ENCODE measurements around the gene RFNG. TPM values are rescaled to one million over a fixed set of nuclear protein-coding genes. Genes with fewer than 3 reads are reported as not detected.

The RFNG gene
- total RNA-seq, 6 experiments from 2014 or later: 37.6 to 48.5 (median 40.1) TPM

- Mint-ChIP-seq H3K27me3 (ENCODE audit: insufficient read depth) (peaks cover 6% of the 10 kb centered on the region), H3K36me3 (ENCODE audit: low read depth) (no peaks in the 10 kb centered on the region), H3K4me1 (ENCODE audit: low read depth) (peaks cover 17% of the 10 kb centered on the region), H3K27ac (peak overlapping the region; percentile 13; the same call in 1 of the 2 replicates), H3K4me3 (no peak overlapping the region), H3K9me3 (no peaks in the 10 kb centered on the region)
- TF ChIP-seq, protein P1, sequence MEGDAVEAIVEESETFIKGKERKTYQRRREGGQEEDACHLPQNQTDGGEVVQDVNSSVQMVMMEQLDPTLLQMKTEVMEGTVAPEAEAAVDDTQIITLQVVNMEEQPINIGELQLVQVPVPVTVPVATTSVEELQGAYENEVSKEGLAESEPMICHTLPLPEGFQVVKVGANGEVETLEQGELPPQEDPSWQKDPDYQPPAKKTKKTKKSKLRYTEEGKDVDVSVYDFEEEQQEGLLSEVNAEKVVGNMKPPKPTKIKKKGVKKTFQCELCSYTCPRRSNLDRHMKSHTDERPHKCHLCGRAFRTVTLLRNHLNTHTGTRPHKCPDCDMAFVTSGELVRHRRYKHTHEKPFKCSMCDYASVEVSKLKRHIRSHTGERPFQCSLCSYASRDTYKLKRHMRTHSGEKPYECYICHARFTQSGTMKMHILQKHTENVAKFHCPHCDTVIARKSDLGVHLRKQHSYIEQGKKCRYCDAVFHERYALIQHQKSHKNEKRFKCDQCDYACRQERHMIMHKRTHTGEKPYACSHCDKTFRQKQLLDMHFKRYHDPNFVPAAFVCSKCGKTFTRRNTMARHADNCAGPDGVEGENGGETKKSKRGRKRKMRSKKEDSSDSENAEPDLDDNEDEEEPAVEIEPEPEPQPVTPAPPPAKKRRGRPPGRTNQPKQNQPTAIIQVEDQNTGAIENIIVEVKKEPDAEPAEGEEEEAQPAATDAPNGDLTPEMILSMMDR (IDR thresholded peaks at IDR 0.05): no peak
- no peak for DNase-seq
Measured at GRCh38 chr17:82025401-82026107, 26.1 kb downstream of the RFNG start.

- no peak for DNase-seq
- Mint-ChIP-seq H3K4me3 (no peak overlapping the region), H3K9me3 (no peaks in the 10 kb centered on the region), H3K4me1 (ENCODE audit: low read depth) (peaks cover 17% of the 10 kb centered on the region), H3K36me3 (ENCODE audit: low read depth) (no peaks in the 10 kb centered on the region), H3K27ac (no peak overlapping the region), H3K27me3 (ENCODE audit: insufficient read depth) (peaks cover 6% of the 10 kb centered on the region)
- TF ChIP-seq, protein P1 (IDR thresholded peaks at IDR 0.05): no peak
Measured at GRCh38 chr17:82024859-82025258, 26.8 kb downstream of the RFNG start.

DNA sequence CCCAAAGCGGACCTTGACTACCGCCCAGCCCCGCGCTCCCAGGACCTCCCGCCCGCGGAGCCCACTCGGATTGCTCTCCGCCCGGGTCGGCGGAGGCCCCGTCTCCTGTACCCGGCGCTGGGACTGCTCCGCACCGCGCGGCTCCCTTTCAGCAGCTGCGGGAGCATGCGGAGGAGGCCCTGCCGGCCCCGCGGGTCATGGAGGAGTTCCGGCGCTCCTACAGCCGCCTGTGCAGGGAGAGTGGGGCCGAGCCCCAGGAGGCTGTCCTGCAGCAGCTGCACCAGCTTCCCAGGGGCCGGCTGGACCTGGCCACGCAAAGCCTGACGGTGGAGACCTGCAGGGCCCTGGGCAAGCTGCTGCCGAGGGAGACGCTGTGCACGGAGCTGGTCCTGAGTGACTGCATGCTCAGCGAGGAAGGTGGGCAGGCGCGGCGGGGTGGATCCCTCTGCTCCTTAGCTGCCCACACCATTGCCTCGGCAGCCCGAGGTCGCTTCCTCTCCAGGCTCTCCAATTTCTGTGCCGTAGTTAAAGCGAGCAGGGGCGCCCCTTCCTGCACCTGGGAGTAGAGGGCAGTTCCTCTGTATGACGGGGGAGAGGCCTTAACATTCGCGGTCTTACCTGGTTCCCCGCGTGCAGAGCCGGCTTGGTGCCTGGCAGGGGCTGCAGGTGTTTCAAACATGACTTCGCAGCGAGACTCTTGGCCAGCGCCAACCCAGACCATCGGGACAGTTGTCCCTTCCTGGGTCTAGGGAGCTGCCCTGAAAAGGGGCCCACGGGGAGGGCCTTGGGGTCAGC, 28.0 kb downstream of the RFNG start:
- Mint-ChIP-seq H3K36me3 (ENCODE audit: low read depth) (no peaks in the 10 kb centered on the region), H3K9me3 (no peaks in the 10 kb centered on the region)

DNA sequence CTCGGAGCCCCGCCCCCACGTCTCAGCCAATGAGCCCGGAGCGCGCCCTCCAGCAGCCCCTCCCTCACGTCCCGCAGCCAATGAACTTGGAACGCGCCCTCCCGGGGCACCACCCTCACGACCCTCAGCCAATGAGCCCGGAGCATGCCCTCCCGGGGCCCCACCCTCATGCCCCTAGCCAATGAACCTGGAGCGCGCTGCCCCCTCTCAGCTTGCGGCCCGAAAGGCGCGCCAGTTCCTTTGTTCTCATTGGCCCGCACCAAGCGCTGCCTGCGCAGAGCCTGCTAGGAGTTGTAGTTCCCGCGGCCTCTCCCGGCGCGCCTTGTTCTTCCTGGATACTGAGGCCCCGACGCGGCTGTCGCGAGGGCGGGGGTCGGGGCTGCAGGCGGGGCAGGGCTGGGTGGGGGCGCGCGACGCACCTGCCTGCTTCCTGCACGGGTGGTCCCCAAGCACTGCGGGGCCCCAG, 28.6 kb downstream of the RFNG start, which contains the start of gene LRRC45:
Gene LRRC45, plus strand, starts transcription at position 325 of the 466 bp plus-strand sequence. CDS start 339 bp downstream, outside the sequence.
- H3K9me3 Mint-ChIP-seq: no peaks in the 10 kb centered on the region
- peak within 1 kb of the TSS; percentile 79 for H3K27ac Mint-ChIP-seq
- peaks cover 2% of the 10 kb centered on the region for H3K27me3 Mint-ChIP-seq (ENCODE audit: insufficient read depth)
- peak within 1 kb of the TSS; percentile 88 for H3K4me3 Mint-ChIP-seq
- H3K36me3 Mint-ChIP-seq (ENCODE audit: low read depth): no peaks in the 10 kb centered on the region
- peaks cover 17% of the 10 kb centered on the region for H3K4me1 Mint-ChIP-seq (ENCODE audit: low read depth)
- DNase-seq: peak; percentile 99
- TF ChIP-seq, protein P1 (IDR thresholded peaks at IDR 0.05): no peak

More for the DNA sequence above, 28.0 kb downstream of the RFNG start:
- TF ChIP-seq, protein P1 (IDR thresholded peaks at IDR 0.05): no peak
- Mint-ChIP-seq H3K4me1 (ENCODE audit: low read depth) (peaks cover 17% of the 10 kb centered on the region), H3K4me3 (peak overlapping the region; percentile 88), H3K27ac (no peak overlapping the region), H3K27me3 (ENCODE audit: insufficient read depth) (peaks cover 2% of the 10 kb centered on the region)
- DNase-seq: no peak

DNA sequence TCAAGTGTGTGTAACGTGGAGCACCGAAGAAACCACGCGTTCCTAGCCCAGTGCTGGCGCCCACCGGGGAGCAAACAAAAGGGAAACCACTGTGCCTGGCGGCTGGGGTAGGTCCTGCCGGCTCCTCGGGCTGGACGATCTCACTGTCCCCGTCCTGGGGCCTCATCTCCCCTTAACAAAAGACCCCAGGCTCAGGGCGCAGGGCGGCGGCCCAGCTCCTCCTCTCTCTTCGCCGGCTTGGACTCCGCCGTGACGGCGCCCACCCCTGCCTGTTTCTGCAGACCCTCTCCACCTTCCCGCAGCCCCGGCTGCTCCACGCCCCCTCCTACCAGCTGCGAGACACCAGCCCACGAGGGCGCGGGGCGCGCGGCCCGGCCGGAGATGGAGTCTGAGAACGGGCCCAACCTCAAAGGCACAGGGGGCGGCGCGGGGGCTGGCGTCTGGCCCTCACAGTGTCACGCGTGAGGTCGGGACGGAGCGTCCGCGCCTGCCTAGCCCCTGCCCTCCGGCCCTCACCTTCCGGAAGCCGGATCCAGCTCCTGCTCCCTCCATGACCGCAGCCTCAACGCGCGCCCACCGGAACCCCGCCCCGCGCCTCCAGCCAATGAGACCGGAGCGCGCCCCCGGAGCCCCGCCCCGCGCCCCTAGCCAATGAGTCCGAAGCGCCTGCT, 29.2 kb downstream of the RFNG start, which contains the start of gene CENPX:
Gene CENPX, minus strand, starts transcription at position 569 of the 671 bp plus-strand sequence. Its CDS starts 17 bp downstream, at position 552.
- no peaks in the 10 kb centered on the region for H3K36me3 Mint-ChIP-seq (ENCODE audit: low read depth)

More for the DNA sequence above, 29.2 kb downstream of the RFNG start, which contains the start of gene CENPX:
- no peaks in the 10 kb centered on the region for H3K9me3 Mint-ChIP-seq
- peak within 1 kb of the TSS; percentile 79 for H3K27ac Mint-ChIP-seq
- TF ChIP-seq, protein P1 (IDR thresholded peaks at IDR 0.05): no peak
- peak within 1 kb of the TSS; percentile 88 for H3K4me3 Mint-ChIP-seq
- peaks cover 17% of the 10 kb centered on the region for H3K4me1 Mint-ChIP-seq (ENCODE audit: low read depth)
- DNase-seq: no peak
- peaks cover 2% of the 10 kb centered on the region for H3K27me3 Mint-ChIP-seq (ENCODE audit: insufficient read depth)
